ENCODE data around the gene NCOR1. TPM values are rescaled to one million over a fixed set of nuclear protein-coding genes. Genes with fewer than 3 reads are reported as not detected.
"Not testable (repeated sequence)": the region's sequence is repeated elsewhere in the genome, so short reads cannot be mapped to it uniquely, and the experiment has no call there.

Gene NCOR1
- total RNA-seq, 1 donor from 2014 or later = 104 TPM

DNA sequence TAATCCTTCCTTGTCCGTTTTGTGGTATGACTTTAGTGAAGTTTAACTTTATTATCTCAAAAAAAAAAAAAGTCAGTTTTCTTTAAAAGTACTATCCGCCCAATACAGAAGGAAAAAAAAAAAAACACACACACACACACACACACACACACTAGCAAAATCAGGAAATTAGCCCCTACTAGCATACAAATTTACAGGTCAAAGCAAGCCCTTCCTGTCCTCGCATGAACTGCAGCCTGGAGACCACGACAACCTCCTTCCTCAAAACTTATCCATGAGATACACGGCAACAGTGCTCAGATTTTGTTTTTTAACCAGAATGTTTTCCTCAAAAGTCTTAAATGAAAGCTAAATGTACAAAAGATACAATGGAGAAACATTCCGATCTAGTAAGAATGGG is 16.2 kb downstream of the NCOR1 start:
- peaks cover under 1% of the 10 kb centered on the region for H3K36me3 Mint-ChIP-seq (ENCODE audit: low read depth, unreplicated experiment)
- no peak overlapping the region for H3K4me3 Mint-ChIP-seq (ENCODE audit: unreplicated experiment)
- H3K9me3 Mint-ChIP-seq (ENCODE audit: unreplicated experiment) = no peaks in the 10 kb centered on the region
- TF ChIP-seq, protein P1, sequence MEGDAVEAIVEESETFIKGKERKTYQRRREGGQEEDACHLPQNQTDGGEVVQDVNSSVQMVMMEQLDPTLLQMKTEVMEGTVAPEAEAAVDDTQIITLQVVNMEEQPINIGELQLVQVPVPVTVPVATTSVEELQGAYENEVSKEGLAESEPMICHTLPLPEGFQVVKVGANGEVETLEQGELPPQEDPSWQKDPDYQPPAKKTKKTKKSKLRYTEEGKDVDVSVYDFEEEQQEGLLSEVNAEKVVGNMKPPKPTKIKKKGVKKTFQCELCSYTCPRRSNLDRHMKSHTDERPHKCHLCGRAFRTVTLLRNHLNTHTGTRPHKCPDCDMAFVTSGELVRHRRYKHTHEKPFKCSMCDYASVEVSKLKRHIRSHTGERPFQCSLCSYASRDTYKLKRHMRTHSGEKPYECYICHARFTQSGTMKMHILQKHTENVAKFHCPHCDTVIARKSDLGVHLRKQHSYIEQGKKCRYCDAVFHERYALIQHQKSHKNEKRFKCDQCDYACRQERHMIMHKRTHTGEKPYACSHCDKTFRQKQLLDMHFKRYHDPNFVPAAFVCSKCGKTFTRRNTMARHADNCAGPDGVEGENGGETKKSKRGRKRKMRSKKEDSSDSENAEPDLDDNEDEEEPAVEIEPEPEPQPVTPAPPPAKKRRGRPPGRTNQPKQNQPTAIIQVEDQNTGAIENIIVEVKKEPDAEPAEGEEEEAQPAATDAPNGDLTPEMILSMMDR (IDR thresholded peaks at IDR 0.05; ENCODE audit: unreplicated experiment) = no peak
- H3K4me1 Mint-ChIP-seq (ENCODE audit: unreplicated experiment) = peaks cover 24% of the 10 kb centered on the region
- peaks cover 5% of the 10 kb centered on the region for H3K27me3 Mint-ChIP-seq (ENCODE audit: unreplicated experiment)
- DNase-seq (ENCODE audit: low spot score) = peak; percentile 30
- peak overlapping the region; percentile 61 for H3K27ac Mint-ChIP-seq (ENCODE audit: unreplicated experiment)

DNA sequence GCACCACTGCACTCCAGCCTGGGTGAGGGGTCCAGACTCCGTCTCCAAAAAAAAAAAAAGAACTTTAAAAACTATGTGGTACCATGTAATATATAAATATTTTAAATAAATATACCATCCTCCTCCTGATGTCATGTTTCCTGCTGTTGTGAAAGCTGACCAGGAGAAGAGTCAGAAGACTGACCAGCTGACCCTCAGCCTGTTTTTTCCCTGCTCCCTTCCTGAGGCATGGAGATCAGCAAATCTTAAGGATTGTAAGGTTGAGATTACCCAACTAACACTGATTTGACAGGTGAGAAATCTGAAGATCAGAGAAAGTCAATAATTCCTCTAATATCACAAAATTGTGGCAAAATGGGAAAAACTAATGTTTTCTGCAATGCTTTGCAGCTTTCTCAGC is 18.1 kb downstream of the NCOR1 start:
- TF ChIP-seq, protein P1 (IDR thresholded peaks at IDR 0.05; ENCODE audit: unreplicated experiment) = no peak
- H3K4me1 Mint-ChIP-seq (ENCODE audit: unreplicated experiment) = peaks cover 10% of the 10 kb centered on the region
- H3K27ac Mint-ChIP-seq (ENCODE audit: unreplicated experiment) = no peak overlapping the region
- H3K9me3 Mint-ChIP-seq (ENCODE audit: unreplicated experiment) = no peaks in the 10 kb centered on the region
- no peak overlapping the region for H3K4me3 Mint-ChIP-seq (ENCODE audit: unreplicated experiment)
- peaks cover 9% of the 10 kb centered on the region for H3K36me3 Mint-ChIP-seq (ENCODE audit: low read depth, unreplicated experiment)
- DNase-seq (ENCODE audit: low spot score) = no peak
- no peaks in the 10 kb centered on the region for H3K27me3 Mint-ChIP-seq (ENCODE audit: unreplicated experiment)

DNA sequence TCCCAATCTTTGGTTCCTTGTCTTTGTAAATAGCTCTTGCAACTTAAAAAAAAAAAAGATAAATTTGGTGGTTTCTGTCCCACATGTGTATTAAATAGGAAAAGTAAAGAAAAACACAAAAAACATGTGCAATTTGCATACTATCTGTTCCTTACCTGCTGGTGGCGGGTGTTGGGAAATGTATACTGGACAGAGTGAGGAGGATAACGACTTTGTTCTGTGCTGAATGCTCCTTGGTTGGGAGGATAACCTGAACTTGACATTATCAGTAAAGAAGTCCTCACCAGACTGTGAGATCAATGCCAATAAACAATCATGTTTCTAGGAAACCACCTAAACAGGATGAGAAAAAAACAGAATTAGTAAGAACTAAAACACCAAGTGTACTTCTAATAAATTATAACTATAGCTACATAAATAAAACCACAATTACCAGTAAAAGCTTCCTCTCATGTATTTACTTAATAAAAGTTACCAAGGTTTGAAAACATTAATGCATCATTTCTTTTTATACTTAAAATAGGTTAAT is 21.0 kb downstream of the NCOR1 start:
- peaks cover 11% of the 10 kb centered on the region for H3K4me1 Mint-ChIP-seq (ENCODE audit: unreplicated experiment)
- not testable (repeated sequence) for H3K4me3 Mint-ChIP-seq (ENCODE audit: unreplicated experiment); H3K27me3 Mint-ChIP-seq (ENCODE audit: unreplicated experiment); H3K9me3 Mint-ChIP-seq (ENCODE audit: unreplicated experiment); DNase-seq (ENCODE audit: low spot score)
- peaks cover 16% of the 10 kb centered on the region for H3K36me3 Mint-ChIP-seq (ENCODE audit: low read depth, unreplicated experiment)
- peak overlapping the region; percentile 65 for H3K27ac Mint-ChIP-seq (ENCODE audit: unreplicated experiment)

DNA sequence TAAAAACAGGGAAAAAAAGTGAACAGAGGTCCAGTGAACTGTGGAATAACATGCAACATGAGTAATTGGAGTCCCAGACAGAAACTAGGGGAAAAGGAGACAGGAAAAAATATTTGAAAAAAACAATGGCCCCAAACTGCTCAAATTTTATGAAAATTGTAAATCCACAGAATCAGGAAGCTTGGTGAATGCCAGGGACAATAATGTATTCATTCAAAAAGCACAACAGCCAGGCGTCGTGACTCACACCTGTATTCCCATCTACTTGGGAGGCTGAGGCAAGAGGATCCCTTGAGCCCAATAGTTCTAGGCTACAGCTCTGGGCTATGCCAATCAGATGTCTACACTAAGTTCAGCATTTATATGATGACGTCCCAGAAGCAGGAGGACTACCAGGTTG is 23.7 kb downstream of the NCOR1 start:
- Mint-ChIP-seq H3K9me3 (ENCODE audit: unreplicated experiment) (no peaks in the 10 kb centered on the region), H3K36me3 (ENCODE audit: low read depth, unreplicated experiment) (peaks cover 16% of the 10 kb centered on the region), H3K4me3 (ENCODE audit: unreplicated experiment) (peak overlapping the region; percentile 10), H3K4me1 (ENCODE audit: unreplicated experiment) (peaks cover 2% of the 10 kb centered on the region), H3K27me3 (ENCODE audit: unreplicated experiment) (no peaks in the 10 kb centered on the region), H3K27ac (ENCODE audit: unreplicated experiment) (no peak overlapping the region)
- DNase-seq (ENCODE audit: low spot score) = no peak
- TF ChIP-seq, protein P1 (IDR thresholded peaks at IDR 0.05; ENCODE audit: unreplicated experiment) = no peak

DNA sequence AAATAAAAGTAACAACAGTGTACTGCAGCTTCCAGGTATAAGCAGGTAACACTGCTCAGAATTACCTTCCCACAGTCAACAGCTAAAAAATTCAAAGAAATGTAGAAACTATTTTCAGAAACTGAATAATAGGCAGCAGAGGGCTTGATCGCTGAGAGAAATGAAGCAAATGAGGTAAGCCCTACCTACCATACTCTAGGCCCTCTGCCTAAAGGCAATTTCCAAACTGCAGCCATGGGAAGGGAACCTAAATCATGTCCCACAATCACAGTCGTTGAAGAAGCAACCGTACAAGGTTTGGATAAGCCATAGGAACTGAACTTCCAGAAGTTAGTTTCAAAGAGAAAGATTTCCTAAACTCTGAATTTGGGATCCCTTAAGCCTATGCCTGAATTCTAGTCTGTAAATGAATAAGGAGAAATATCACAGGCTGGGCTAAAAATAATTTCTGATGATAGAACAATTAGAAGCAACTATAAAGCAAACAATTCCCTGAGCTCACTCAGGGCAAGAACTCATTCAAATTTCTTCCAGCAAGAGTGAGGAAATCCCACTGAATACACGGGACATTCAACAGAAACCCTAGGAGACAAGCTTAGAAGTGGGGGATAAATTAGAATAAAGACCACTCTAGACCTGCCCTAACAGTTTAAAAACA is 24.5 kb downstream of the NCOR1 start:
- peak overlapping the region; percentile 26 for H3K27ac Mint-ChIP-seq (ENCODE audit: unreplicated experiment)
- no peaks in the 10 kb centered on the region for H3K9me3 Mint-ChIP-seq (ENCODE audit: unreplicated experiment)
- TF ChIP-seq, protein P1 (IDR thresholded peaks at IDR 0.05; ENCODE audit: unreplicated experiment) = no peak
- no peaks in the 10 kb centered on the region for H3K27me3 Mint-ChIP-seq (ENCODE audit: unreplicated experiment)
- no peak overlapping the region for H3K4me3 Mint-ChIP-seq (ENCODE audit: unreplicated experiment)
- DNase-seq (ENCODE audit: low spot score) = no peak
- peaks cover 16% of the 10 kb centered on the region for H3K36me3 Mint-ChIP-seq (ENCODE audit: low read depth, unreplicated experiment)
- peaks cover 2% of the 10 kb centered on the region for H3K4me1 Mint-ChIP-seq (ENCODE audit: unreplicated experiment)

Measured in endothelial cell (in vitro differentiated cells).